C4-2B (cell line): ENCODE data around the gene RFXANK.

Experiments
- H3K27ac ChIP-seq: fragments of 450-650 bp; 2 replicates; pipeline ENCODE4 v1.5.1; 2017
- ZFX ChIP-seq: fragments of 450-650 bp; IDR thresholded peaks from 2 replicates; pipeline ENCODE4 v1.6.1; 2017
- TF ChIP-seq, protein P1 (sequence below): fragments of 450-650 bp; conservative IDR thresholded peaks from 2 replicates; pipeline ENCODE4 v1.5.1; 2017; ENCODE audit warnings: mild to moderate bottlenecking

Gene RFXANK

DNA sequence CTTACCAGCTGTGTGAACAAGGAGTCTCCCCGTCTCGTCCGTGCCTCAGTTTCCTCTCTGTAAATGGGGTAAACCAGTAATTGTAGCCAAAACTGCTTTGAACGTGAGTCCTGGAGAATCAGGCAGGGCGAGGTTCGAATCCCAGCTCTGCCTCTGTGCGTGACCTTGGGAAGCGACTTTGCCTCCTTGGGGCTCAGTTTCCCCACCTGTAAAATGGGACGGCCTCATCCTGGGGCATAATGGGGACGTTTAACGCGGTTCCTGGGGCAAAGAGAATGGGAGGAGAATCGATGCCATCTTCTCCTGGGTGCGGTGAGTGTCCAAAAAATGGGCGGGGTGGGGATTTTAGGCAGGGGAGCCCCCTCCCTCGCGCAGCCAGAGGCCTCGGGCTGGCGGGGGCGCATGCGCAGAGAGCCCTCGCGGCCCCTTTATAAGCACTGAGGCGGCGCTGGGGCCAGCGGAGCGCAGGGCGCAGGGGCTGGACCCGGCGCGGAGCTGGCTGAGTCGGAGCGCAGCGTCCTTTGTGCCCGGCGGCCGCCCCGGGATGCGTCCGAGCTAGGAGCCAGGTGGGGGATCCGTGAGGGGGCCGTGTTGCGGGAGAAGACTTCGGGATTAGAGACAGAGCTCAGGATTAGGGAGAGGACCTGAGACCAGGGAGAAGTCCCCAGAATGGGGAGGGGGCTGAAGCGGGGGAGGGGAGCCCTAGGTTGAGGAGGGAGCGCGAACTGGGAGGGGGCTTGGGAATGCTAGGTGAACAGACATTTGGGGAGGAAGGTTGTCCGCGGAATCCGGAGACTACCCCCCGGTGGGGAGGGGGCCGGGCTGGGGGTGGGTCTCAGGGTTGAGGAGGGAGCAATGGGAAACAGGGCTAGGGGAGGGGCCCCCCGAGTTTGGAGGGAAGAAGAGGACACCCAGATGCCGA is 19.7 kb downstream of the RFXANK start, which contains the start of gene NCAN:
Gene NCAN, plus strand, starts transcription at position 460 of the 922 bp plus-strand sequence. CDS start 4,996 bp downstream, outside the sequence.
- no peak within 1 kb of the TSS for H3K27ac ChIP-seq
- TF ChIP-seq, protein P1, sequence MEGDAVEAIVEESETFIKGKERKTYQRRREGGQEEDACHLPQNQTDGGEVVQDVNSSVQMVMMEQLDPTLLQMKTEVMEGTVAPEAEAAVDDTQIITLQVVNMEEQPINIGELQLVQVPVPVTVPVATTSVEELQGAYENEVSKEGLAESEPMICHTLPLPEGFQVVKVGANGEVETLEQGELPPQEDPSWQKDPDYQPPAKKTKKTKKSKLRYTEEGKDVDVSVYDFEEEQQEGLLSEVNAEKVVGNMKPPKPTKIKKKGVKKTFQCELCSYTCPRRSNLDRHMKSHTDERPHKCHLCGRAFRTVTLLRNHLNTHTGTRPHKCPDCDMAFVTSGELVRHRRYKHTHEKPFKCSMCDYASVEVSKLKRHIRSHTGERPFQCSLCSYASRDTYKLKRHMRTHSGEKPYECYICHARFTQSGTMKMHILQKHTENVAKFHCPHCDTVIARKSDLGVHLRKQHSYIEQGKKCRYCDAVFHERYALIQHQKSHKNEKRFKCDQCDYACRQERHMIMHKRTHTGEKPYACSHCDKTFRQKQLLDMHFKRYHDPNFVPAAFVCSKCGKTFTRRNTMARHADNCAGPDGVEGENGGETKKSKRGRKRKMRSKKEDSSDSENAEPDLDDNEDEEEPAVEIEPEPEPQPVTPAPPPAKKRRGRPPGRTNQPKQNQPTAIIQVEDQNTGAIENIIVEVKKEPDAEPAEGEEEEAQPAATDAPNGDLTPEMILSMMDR: no peak
- TF ChIP-seq ZFX: no peak

GRCh38 chr19:19212916-19213315 is 20.9 kb downstream of the RFXANK start:
- TF ChIP-seq, protein P1: no peak
- no peak for TF ChIP-seq ZFX
- H3K27ac ChIP-seq: no peak overlapping the region

DNA sequence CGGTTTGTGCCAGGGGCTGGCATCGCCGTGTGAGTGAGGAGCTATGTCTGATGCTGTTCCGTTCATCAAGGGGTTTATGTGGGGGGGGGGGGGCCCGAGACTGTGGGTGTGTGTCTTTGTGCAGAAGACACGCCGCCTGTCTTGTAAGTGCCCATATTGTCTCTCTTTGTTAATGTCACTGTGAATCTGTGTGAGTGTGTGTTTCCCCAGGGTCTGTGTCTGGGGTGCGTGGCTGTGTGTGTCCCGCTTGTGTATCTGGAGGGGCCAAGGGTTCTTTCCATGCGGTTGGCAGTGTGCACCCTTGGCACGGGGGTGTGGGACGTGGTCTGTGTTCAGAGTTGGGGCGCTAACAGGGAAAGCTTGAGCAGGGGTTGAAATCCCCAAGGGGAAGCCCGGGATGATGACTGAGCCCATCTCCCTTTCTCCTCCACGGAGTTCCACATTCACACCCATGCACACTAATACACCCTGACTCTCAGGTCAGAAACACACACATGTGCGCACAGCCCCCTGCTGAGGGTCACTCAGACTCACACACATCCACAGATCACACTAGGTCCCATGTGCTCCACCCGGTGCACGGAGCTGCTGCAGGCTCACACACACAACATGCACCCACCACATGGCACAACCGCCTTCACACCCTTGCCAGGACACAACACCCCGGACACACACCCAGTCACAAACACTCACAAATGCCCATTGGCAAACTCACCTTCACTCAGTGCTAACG is 21.5 kb downstream of the RFXANK start:
- no peak overlapping the region for H3K27ac ChIP-seq
- TF ChIP-seq ZFX: no peak
- TF ChIP-seq, protein P1: no peak

GRCh38 chr19:19214159-19214490 is 22.1 kb downstream of the RFXANK start:
- TF ChIP-seq, protein P1: no peak
- TF ChIP-seq ZFX: no peak
- H3K27ac ChIP-seq: no peak overlapping the region

DNA sequence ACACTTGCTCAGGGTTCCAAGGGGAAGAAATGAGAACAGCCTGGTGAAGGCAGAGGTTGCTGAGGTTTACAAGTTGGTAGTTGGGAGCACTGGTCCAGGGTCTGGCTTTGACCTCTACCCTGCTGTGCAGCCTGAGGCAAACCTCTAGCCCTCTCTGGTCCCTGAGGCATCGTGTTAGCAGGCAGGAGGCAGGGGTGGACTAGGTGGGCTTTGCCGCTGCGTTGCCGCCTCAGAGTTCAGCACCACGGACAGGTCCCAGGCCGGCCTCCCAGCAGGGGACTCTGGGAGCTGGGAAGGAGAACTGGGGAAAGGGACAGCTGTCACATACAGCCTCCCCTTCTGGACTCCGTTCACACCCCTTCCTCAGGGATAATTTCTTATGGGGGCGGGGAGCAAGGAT is 22.8 kb downstream of the RFXANK start:
- no peak overlapping the region for H3K27ac ChIP-seq
- TF ChIP-seq ZFX: no peak
- TF ChIP-seq, protein P1: no peak

DNA sequence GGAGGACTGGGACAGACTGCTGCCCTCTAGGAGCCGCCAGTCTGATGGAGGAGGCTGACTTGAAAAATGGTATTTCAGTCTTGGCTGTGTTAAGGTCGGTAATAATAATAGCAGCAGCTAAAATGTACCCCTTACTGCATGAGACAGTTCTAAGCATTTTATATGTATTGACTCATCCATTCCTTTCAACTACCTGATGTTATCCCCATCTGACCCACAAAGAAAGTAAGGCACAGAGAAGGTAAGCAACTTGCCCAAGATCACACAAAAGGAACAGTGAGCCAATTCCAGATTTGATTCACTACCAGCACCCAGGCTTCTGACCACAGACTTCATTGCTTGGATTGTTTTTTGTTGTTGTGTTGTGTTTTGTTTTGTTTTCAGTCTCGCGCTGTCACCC is 23.7 kb downstream of the RFXANK start:
- TF ChIP-seq ZFX: no peak
- TF ChIP-seq, protein P1: no peak
- H3K27ac ChIP-seq: no peak overlapping the region

GRCh38 chr19:19217099-19217498 is 25.0 kb downstream of the RFXANK start:
- TF ChIP-seq, protein P1: no peak; the same call in 1 of the 2 replicates
- no peak for TF ChIP-seq ZFX
- H3K27ac ChIP-seq: no peak overlapping the region
